Hepatocyte (in vitro differentiated cells): ENCODE results near the gene C14orf180. TPM values are rescaled to one million over a fixed set of nuclear protein-coding genes. Genes with fewer than 3 reads are reported as not detected.

Source experiments
- DNase-seq: peaks from one replicate; pipeline ENCODE4 v3.0.0-alpha.2; 2016; ENCODE audit warnings: low spot score
- H2AFZ ChIP-seq: fragments of 200-600 bp; sonication (generic); 2 replicates; pipeline ENCODE4 v1.6.0; 2016; ENCODE audit warnings: antibody characterized with exemption, mild to moderate bottlenecking
- H3K27ac ChIP-seq: fragments of 200-600 bp; sonication (generic); 2 replicates; pipeline ENCODE4 v1.5.1; 2016; ENCODE audit warnings: mild to moderate bottlenecking
- H3K27me3 ChIP-seq: fragments of 200-600 bp; sonication (generic); 2 replicates; pipeline ENCODE4 v1.6.1; 2016
- H3K36me3 ChIP-seq: fragments of 200-600 bp; sonication (generic); replicated peaks from 2 replicates; pipeline ENCODE4 v1.5.1; 2016; ENCODE audit warnings: low read depth; ENCODE audit not compliant: insufficient read depth
- H3K4me1 ChIP-seq: fragments of 200-600 bp; sonication (generic); 2 replicates; pipeline ENCODE4 v1.5.1; 2016; ENCODE audit warnings: mild to moderate bottlenecking, moderate library complexity; ENCODE audit not compliant: insufficient read depth
- H3K4me2 ChIP-seq: fragments of 200-600 bp; sonication (generic); 2 replicates; pipeline ENCODE4 v1.6.0; 2016
- H3K4me3 ChIP-seq: fragments of 200-600 bp; sonication (generic); 2 replicates; pipeline ENCODE4 v1.5.1; 2016; ENCODE audit warnings: mild to moderate bottlenecking
- H3K79me2 ChIP-seq: fragments of 200-600 bp; sonication (generic); 2 replicates; pipeline ENCODE4 v1.6.0; 2017; ENCODE audit warnings: mild to moderate bottlenecking
- H3K9me2 ChIP-seq: fragments of 200-600 bp; sonication (generic); replicated peaks from 2 replicates; pipeline ENCODE4 v1.6.0; 2017; ENCODE audit warnings: mild to moderate bottlenecking; ENCODE audit not compliant: insufficient read depth
- H3K9me3 ChIP-seq: fragments of 200-600 bp; sonication (generic); 2 replicates; pipeline ENCODE4 v1.5.1; 2016; ENCODE audit warnings: low read depth, mild to moderate bottlenecking
- H4K20me1 ChIP-seq: fragments of 200-600 bp; sonication (generic); 2 replicates; pipeline ENCODE4 v1.6.0; 2016; ENCODE audit warnings: mild to moderate bottlenecking; ENCODE audit not compliant: insufficient read depth, poor library complexity, severe bottlenecking
- CTCF ChIP-seq: fragments of 200-600 bp; sonication (generic); IDR thresholded peaks from 2 replicates; pipeline ENCODE4 v1.5.1; 2016; ENCODE audit warnings: antibody characterized with exemption, mild to moderate bottlenecking; ENCODE audit not compliant: poor library complexity
- EZH2 ChIP-seq: fragments of 200-600 bp; sonication (generic); IDR thresholded peaks from 2 replicates; pipeline ENCODE4 v1.6.1; 2016; ENCODE audit warnings: antibody characterized with exemption, mild to moderate bottlenecking, borderline replicate concordance
- EZH2phosphoT487 ChIP-seq: fragments of 200-600 bp; sonication (generic); IDR thresholded peaks from one replicate; pipeline ENCODE4 v1.6.1; 2018; ENCODE audit warnings: antibody characterized with exemption, mild to moderate bottlenecking, low read depth, moderate library complexity; ENCODE audit not compliant: unreplicated experiment, severe bottlenecking
- WGBS: methylation state at CpG from one replicate; pipeline ENCODE4 v1.1.6; 2016; ENCODE audit warnings: low lambda C conversion rate; ENCODE audit errors: missing lambda C conversion rate; 5-methylcytosine and 5-hydroxymethylcytosine counted together
- polyA plus RNA-seq: library from polyadenylated mRNA; unstranded; fragments of >200 nt; fragmentation: Nextera tagmentation; extraction: Ambion mirVana; gene quantifications from 2 replicates; pipeline ENCODE4 v1.2.1, GENCODE V29; 2016
- total RNA-seq: library from RNA; depleted of rRNA; stranded (reverse); fragments of >200 nt; gene quantifications from 2 replicates; pipeline ENCODE4 v1.2.3, GENCODE V29; 2014

C14orf180 gene
- total and polyA plus RNA-seq, 2 experiments from 2014 or later, result 1.1 to 1.2 TPM

GRCh38 chr14:104541905-104542465, 37.6 kb upstream of the C14orf180 start:
- peak; percentile 39 for DNase-seq
- H3K9me2 ChIP-seq, result no peaks in the 10 kb centered on the region
- WGBS, result 61% methylated on average over 11 of the region's 11 CpGs
- H3K79me2 ChIP-seq, result no peaks in the 10 kb centered on the region
- H3K4me2 ChIP-seq, result peak overlapping the region; percentile 30
- H3K4me1 ChIP-seq, result no peaks in the 10 kb centered on the region
- no peaks in the 10 kb centered on the region for H3K27me3 ChIP-seq
- H3K27ac ChIP-seq, result no peak overlapping the region
- H2AFZ ChIP-seq, result no peak overlapping the region
- H3K9me3 ChIP-seq, result no peaks in the 10 kb centered on the region
- H3K4me3 ChIP-seq, result no peak overlapping the region
- H4K20me1 ChIP-seq, result no peaks in the 10 kb centered on the region
- TF ChIP-seq EZH2phosphoT487 (no peak), EZH2 (no peak), CTCF (no peak)
- H3K36me3 ChIP-seq, result no peaks in the 10 kb centered on the region

GRCh38 chr14:104542871-104543830, 36.4 kb upstream of the C14orf180 start:
- Histone ChIP-seq H3K4me1 (no peaks in the 10 kb centered on the region), H3K9me3 (no peaks in the 10 kb centered on the region), H2AFZ (no peak overlapping the region), H3K27ac (no peak overlapping the region), H3K27me3 (no peaks in the 10 kb centered on the region), H4K20me1 (no peaks in the 10 kb centered on the region), H3K9me2 (no peaks in the 10 kb centered on the region), H3K4me3 (no peak overlapping the region), H3K4me2 (no peak overlapping the region), H3K36me3 (no peaks in the 10 kb centered on the region), H3K79me2 (no peaks in the 10 kb centered on the region)
- TF ChIP-seq EZH2 (no peak), EZH2phosphoT487 (no peak), CTCF (no peak)
- no peak for DNase-seq
- 87% methylated on average over 16 of the region's 16 CpGs for WGBS

- H3K9me2 ChIP-seq, result no peaks in the 10 kb centered on the region
- H3K4me1 ChIP-seq, result no peaks in the 10 kb centered on the region
- H3K4me2 ChIP-seq, result no peak overlapping the region
- H3K27me3 ChIP-seq, result no peaks in the 10 kb centered on the region
- H3K9me3 ChIP-seq, result no peaks in the 10 kb centered on the region
- H3K36me3 ChIP-seq, result no peaks in the 10 kb centered on the region
- H3K79me2 ChIP-seq, result no peaks in the 10 kb centered on the region
- H4K20me1 ChIP-seq, result no peaks in the 10 kb centered on the region
- TF ChIP-seq EZH2phosphoT487 (no peak), EZH2 (no peak), CTCF (no peak)
- no peak overlapping the region for H3K4me3 ChIP-seq
- no peak overlapping the region for H3K27ac ChIP-seq
- H2AFZ ChIP-seq, result no peak overlapping the region
- DNase-seq, result no peak
- 79% methylated on average over 17 of the region's 17 CpGs for WGBS
Observed at GRCh38 chr14:104544362-104544961, 35.1 kb upstream of the C14orf180 start.
